ENCODE data around the gene TMOD3.
"Not testable (repeated sequence)": the region's sequence is repeated elsewhere in the genome, so short reads cannot be mapped to it uniquely, and the experiment has no call there.

TMOD3 gene

GRCh38 chr15:51864408-51865056 lies 35.1 kb downstream of the TMOD3 start:
- no peak for DNase-seq (ENCODE audit: low spot score)

DNA sequence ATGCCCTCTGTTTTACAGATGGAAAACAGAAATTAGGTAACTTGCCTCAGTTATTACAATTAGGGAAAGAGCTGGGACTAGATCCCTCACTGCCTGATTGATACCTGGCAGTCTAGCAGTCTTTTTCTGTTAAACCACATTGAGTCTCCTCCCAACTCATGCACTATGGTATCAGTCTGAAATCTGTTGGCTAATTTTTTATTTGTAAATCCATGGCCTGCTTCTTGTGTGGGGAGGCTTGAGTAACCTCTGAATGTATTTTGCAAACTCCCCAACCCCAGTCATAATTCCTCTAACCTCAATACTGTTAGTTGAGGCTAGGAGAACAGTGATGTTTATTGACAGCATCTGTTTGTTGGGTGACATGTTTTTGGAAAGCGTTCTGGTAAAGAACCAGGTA lies 35.9 kb downstream of the TMOD3 start:
- no peak for DNase-seq (ENCODE audit: low spot score)

GRCh38 chr15:51866161-51866560 lies 36.7 kb downstream of the TMOD3 start:
- DNase-seq (ENCODE audit: low spot score), result no peak

DNA sequence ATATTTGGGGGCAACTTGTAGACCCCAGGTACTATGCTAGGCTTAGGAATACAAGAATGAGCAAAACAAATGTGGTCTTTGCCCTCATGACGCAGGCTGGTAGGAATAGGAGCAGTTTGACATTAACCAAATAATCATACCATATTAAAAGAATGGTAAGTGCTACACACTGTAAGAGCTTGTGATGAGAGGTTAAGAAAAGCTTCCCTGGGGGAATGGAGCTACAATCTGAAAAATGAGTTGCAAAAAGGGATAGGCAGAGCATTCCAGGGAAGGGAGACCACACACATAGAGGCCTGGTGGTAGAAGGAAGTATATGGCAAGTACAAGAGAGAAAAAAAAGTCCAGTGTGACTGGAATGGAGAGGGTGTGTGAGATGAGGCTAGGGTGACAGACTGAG lies 37.3 kb downstream of the TMOD3 start:
- no peak for DNase-seq (ENCODE audit: low spot score)

DNA sequence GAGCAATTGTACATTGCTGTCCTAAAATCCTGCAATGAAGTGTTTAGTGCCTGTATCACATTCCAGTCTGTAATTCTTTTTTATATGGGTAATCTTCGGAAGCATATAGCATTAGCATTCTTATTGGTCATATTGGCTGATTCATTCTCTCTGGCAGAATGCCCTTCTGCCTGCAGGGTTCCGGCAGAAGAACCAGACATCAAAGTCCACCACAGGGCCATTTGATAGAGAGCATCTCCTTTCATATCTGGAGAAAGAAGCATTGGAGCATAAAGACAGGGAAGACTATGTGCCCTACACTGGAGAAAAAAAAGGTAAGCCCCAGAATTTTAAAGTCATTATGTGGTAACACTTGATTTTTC lies 39.6 kb downstream of the TMOD3 start:
- DNase-seq (ENCODE audit: low spot score), result no peak

- no peak for DNase-seq (ENCODE audit: low spot score)
Observed at GRCh38 chr15:51870774-51871173, 41.3 kb downstream of the TMOD3 start.

DNA sequence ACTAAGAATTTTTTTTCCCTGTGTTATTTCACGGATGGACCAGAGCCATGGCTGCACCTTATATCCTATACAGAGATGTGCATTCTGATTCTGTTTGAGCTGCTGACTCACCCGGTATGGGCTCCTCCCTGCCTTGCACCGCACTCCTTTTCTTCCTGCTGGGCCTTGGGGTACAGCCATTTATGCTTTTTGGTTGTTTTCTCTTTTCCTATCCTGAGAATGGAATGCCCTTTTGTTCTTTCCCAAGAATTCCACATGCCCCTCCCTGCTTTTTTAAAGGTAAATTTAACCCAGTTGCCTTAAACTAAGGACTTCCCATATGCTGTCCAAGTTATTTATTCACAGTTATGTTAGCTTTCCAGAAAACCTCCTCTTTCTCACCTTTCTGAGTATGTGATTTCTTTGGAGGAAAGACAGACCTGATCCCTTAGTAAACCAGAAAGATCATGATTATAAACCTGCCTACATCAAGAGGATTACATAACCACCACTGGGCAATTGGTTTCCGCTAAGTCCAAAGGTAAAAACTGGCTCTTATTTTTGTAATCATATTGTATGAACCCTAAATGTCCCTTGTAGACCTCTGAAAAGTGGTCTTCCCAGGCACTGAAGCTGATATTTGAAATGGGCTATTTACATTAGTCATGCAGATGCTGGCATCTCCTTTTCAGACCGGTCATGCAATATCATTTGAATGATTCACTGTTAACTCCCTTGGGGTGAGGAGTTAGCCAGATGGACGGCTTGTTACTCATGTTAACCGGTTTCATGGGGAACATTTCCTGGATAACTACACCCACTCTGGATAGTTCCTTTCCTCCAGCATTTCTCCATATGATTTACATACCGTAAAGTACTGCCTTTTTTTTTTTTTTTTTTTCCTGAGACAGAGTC lies 45.5 kb downstream of the TMOD3 start:
- DNase-seq (ENCODE audit: low spot score), result no peak

- no peak for DNase-seq (ENCODE audit: low spot score)
Observed at GRCh38 chr15:51876169-51876568, 46.7 kb downstream of the TMOD3 start.

DNA sequence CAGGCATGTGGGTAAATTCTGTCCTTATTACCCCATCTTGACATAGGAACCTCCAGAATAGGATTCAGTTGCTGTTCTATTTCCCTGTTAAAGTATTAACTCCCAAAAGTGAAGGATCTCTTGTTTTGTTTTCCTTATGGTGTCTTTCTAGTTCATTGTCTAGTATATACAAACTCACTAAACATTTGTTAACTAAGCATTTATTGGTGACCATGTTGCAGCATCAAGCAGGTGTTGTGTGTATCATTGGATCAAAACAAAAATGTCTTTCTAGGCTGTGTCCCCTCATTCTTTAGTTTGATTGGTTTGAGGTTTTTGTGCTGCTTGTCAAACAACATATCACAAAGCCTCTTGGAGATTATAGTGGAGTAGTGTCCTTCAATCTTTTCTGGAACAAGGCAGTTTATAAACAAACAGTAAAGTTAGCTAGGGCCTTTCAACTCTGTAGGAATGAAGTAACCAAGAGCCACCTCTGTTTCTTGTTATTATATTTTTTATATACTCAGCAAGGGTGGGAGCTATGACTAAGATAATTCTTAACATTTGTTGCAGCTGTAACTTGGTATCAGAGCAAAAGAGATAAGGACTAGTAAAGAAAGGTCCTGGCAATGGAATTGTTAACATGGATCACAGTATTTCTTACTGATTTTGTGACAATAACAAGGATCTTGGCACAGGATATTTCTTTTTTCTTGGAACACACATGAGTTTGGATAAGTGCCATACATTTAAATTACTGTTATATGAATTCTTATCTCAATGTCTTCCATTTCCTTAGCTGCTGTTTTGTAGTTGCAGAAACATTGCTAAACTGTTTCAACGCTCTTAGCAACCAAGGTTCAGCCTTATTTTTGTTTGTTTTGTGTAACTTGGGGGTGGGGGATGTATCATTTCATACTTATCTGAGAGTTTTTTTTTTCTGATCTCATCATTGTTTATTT lies 49.3 kb downstream of the TMOD3 start:
- DNase-seq (ENCODE audit: low spot score), result no peak

GRCh38 chr15:51879555-51879954 lies 50.1 kb downstream of the TMOD3 start:
- no peak for DNase-seq (ENCODE audit: low spot score)

GRCh38 chr15:51883271-51883837 lies 53.9 kb downstream of the TMOD3 start:
- no peak for DNase-seq (ENCODE audit: low spot score)

- DNase-seq (ENCODE audit: low spot score), result no peak
Observed at GRCh38 chr15:51884041-51884440, 54.6 kb downstream of the TMOD3 start.

DNA sequence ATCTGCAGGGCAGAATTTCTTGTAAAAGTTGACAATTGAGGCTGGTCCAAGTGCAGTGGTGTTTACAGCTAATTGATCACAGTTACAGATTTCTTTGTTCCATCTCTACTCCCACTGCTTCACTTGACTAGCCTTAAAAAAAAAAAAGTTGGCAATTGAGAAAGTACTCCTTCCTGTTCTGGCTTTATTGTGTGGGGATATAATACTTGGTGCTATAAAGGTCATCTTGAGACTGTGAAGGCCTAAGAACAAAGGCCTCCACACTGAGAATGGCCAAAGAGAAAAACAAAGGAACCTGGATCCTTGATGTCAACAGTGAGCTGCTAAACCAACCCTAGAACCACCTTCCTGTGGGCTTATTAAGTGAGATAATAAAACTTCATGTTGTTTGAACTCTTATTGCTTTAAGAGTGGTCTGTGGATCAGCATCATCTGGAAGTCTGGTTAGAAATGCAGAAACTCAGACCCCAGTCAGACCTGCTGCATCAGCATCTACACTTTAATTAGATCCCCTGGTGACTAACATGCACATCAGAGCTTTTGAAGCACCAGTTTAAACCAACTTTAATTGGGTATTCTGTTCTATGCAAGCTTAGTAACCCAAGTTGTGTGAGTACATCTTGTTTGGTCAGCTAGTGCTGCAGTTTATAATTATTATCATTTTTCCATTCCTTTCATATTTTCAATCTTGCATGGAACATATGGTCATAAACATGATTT lies 55.2 kb downstream of the TMOD3 start:
- DNase-seq (ENCODE audit: low spot score), result no peak

DNA sequence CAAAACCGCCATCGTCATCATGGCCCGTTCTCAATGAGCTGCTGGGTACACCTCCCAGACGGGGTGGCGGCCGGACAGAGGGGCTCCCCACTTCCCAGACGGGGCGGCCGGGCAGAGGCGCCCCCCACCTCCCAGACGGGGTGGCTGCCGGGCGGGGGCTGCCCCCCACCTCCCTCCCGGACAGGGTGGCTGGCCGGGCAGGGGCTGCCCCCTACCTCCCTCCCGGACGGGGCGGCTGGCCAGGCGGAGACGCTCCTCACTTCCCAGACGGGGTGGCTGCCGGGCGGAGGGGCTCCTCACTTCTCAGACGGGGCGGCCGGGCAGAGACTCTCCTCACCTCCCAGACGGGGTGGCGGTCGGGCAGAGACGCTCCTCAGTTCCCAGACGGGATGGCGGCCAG lies 56.3 kb downstream of the TMOD3 start:
- DNase-seq (ENCODE audit: low spot score), result not testable (repeated sequence)

DNA sequence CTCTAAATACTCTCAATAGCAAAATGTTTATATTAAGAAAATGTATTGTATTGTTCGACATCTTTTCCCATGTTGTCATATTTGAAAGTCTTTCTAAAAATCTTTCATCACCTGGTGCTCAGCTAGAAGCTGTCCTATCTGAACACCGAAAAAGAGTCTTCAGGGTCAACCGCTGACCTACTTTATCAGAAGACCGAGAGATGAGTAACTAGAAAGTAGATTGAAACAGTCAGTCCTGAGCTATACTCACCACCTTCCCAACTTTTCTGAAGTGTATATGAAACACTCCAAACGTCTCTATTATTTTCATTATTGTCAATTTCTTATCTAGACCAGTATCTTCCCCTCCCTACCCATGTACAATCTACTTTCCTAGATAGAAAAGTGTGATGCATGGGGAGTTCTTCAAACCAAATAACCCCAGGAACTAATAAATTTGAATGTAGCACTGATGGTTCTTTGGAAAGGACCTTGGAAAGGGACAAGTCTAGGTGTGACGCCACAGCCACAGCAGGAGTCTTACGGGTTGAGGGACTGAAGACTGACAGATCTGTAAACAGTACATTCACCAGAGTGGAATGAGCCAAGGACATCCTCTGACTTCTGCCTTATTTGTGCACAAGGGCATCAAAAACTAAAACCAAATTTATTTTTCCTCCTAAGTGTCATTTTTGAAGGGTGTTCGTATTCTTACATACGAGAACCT lies 58.6 kb downstream of the TMOD3 start:
- no peak for DNase-seq (ENCODE audit: low spot score)

GRCh38 chr15:51888593-51889195 lies 59.2 kb downstream of the TMOD3 start:
- peak; percentile 8 for DNase-seq (ENCODE audit: low spot score)

GRCh38 chr15:51889486-51889885 lies 60.0 kb downstream of the TMOD3 start:
- no peak for DNase-seq (ENCODE audit: low spot score)

DNA sequence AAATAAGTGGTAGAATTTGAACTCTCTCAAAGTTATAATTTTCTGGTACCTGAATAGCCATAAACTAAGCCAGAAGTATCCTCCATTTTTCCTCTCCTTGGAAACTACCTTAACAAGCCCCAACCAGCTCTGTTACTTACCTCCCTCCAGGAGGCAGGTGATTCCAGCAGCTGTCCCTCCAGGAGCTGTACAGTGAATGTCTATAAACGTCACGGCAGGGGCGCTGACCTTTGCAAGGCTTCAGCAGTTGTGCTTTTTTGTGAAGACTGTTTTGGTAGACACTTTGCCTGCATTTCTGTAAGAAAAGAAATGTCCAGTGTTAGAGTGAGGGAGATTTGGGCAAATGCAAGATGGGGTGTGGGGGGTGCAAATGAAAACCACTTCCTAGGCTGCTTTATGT lies 75.0 kb downstream of the TMOD3 start:
- no peak for DNase-seq (ENCODE audit: low spot score)

DNA sequence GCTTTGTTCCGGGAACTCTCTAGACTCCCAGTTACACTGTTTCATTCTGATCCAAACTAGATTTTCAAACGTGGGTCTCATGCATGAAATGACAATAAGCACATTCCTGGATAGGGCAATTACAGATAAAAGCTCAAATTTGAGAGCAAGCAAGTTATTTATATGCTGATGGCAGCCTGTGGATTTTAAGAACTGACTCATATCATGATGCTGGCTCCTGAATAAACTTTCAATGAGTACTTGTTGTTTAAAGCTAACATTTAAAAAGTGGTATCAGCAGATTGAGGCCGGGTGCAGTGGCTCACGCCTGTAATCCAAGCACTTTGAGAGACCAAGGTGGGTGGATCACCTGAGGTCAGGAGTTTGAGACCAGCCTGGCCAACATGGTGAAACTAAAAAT lies 75.5 kb downstream of the TMOD3 start:
- no peak for DNase-seq (ENCODE audit: low spot score)

DNA sequence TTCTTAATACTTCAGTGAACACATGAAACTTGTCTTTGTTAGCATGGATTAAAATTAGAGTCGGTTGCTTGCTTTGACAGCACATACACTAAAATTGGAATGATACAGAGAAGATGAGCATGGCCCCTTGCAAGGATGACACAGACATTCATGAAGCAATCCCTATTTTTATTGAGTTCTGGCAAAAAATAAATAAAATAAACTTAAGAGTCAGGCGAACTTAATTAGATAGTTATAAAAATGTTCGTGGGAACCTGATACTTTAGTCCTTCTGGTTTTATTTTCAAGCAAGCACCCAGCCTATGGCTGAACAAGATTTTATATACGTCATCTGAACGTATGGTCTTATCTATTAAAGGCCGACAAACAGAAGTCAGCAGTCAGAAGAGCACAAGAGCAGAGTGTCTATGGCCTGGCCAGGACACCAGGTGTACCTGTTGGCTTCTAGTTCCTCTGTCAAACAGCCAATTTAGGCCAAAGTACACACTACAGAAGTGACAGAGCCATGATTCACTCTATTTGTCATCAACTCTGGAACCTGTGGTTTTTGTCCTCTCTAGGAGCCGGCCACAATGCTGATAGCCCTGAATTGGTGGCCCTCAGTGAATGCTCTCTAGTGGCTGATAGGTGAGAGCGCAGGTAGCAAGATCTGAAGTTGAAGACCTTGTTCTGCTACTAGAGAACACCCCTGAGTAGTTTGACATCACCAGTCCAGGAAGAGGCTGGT lies 77.8 kb downstream of the TMOD3 start:
- no peak for DNase-seq (ENCODE audit: low spot score)
